GM10266 (cell line): ENCODE data around the gene ARVCF.
A peak's percentile ranks its signal among the peaks of the same experiment; 100 is the strongest.

Experiments used
- DNase-seq: peaks from one replicate; pipeline ENCODE4 v3.0.0; 2012; ENCODE audit errors: extremely low spot score
- TF ChIP-seq, protein P1 (sequence below): IDR thresholded peaks from 2 replicates; pipeline ENCODE4 v1.5.1; 2012; ENCODE audit warnings: mild to moderate bottlenecking, low read depth; ENCODE audit not compliant: control insufficient read depth, insufficient read depth; ENCODE audit errors: missing control alignments

Gene ARVCF

DNA sequence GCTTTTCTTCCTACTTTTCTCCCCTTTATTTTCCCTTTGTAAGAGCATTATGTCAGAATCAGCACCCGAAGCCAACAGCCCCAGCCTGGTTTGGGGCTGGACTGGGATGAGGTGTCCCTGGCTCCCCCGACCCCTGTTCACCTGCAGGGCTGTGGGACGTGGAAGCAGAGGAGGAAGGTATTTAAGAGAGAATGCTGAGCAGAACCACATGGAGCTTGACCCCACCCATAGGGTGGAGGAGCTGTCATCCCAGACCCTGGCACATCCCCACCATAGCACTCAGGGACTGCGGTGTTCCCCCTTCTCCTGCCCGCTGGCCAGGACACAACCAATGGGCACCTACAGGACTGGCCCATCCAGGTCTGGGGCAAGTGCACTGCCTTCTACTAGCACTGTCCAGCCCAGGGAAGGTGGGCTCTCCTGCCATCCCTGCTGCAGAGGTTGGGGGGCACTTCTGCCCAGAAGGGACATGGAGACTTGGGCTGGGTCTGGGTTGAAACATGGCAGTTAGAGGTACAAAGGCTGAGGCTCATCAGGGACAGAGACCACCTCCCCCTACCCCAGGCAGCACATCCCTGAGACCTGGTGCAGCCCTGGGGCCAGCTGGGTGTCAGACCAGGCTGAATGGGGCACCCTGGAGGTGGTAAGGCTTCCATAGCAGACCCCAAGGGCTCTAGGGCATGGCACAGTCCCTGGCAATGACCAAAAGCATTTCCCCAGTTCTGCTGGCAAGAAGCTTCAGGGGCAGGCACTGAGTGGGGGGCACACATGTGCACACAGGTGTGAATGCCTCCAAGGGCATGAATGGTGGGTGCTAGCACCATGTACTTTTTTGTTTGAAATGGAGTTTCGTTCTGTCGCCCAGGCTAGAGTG, 23.9 kb upstream of the ARVCF start:
- TF ChIP-seq, protein P1, sequence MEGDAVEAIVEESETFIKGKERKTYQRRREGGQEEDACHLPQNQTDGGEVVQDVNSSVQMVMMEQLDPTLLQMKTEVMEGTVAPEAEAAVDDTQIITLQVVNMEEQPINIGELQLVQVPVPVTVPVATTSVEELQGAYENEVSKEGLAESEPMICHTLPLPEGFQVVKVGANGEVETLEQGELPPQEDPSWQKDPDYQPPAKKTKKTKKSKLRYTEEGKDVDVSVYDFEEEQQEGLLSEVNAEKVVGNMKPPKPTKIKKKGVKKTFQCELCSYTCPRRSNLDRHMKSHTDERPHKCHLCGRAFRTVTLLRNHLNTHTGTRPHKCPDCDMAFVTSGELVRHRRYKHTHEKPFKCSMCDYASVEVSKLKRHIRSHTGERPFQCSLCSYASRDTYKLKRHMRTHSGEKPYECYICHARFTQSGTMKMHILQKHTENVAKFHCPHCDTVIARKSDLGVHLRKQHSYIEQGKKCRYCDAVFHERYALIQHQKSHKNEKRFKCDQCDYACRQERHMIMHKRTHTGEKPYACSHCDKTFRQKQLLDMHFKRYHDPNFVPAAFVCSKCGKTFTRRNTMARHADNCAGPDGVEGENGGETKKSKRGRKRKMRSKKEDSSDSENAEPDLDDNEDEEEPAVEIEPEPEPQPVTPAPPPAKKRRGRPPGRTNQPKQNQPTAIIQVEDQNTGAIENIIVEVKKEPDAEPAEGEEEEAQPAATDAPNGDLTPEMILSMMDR, result no peak
- no peak for DNase-seq

DNA sequence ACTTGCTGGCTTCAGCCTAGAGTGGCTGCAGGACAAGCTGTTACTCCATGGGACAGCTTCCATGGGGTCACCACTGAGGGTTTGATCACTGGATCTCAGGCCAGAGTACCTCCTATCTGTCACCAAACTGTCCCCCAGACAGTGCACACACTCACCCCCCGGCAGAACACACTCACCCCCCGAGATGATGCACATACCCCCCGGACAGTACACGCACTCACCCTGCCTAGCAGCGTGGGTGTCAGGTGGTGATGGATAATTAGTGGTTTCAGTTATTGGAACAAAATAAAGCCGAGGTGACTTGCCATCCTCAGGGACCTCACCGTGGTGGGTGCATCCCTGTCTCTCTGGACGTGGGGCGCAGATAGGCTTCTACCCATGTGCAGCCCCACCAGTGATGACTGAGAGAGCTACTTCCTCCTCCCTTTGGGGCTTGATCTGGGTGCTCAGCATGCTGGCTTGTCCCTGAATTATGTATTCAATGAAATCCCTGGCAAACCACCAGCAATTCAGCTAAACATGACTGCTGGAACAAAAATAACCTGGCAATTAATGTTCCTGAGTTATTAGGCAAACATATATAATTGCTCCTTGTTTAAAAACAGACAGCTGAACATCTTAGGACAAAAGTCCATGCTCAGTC, 23.2 kb upstream of the ARVCF start:
- TF ChIP-seq, protein P1, result no peak
- no peak for DNase-seq

DNA sequence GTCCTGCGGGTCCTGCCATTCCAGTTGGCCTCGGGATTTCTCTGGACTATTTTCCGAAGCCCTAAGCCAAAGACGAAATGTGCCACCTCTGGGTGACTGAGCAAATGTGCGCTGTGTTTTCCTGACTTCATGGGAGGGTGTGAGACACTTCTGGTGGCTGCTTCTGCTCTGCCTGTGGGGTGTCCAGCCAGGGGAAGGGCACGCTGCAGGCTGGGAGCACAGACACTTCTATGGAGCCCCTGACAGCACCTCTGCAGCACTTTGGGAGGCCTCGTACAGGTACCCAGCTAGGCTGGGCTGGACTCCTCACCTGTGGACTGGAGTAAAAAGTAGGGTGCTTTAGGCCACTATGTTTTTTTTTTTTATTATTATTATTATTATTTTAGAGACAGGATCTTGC, 22.0 kb upstream of the ARVCF start:
- TF ChIP-seq, protein P1, result no peak
- DNase-seq, result no peak

- TF ChIP-seq, protein P1, result no peak
- peak; percentile 47 for DNase-seq
Observed at GRCh38 chr22:20037419-20037818, 20.8 kb upstream of the ARVCF start.

DNA sequence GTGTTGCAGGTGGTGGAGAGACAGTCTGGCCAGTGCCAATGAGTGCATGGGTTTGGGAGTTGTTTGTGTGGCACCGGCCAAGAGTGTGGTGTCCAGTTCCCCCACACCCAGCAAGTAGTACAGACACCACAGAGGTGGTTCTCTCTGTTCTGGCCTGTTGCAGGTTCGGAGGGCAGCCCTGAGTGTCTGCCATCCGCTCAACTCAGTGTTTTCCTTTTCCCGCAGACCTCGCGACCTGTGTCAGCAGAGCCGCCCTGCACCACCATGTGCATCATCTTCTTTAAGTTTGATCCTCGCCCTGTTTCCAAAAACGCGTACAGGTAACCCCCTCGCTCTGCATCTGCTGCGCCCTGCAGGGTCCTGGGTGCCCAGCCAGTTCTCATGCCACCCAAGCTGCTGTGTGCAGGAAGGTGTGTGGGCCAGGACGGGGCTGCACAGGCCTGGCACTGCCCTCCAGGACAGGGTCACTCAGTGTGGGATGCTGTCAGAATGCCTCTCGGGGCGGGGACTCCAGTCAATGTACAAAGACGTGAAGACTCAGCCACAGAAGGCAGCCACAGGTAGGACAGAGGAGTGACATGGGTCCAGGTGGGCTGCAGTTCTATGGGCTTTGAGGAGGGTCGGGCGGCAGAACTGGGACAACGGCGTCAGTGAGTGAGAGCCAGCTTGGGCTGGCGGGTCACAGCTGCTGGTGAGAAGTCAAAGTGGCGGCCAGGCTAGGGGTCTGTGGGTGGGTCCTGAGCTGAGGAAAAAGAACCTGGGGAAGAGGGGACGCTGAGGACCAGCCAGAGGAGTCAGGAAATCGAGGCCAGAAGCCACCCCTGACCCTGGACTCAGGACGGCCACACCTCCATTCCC, 20.1 kb upstream of the ARVCF start:
- TF ChIP-seq, protein P1, result no peak
- DNase-seq, result no peak

DNA sequence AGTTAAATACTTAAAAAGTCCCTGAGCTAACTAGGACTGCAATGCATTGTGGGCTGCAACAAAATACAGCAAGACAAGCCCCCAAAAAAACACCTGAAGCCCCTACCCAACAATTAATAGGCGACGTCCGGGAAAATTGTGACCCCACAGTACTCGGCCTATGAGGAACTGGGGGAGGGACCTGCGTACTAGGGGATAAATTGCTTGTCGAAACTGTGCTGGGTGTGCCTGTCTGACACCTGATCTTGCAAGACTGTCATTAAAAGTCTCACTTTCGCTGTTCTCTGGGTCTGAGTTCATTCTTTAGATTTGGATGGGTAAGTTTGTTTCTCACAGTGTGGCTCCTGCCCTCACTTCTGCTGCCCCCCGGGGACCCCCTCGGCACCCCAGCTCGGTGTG, 19.5 kb upstream of the ARVCF start:
- TF ChIP-seq, protein P1, result no peak
- DNase-seq, result no peak
